H1 (cell line): ENCODE measurements around the gene MYO15A.

Experiments used
- CBX8 ChIP-seq: fragments of 300-800, 300-1000 bp; sonication (generic); IDR thresholded peaks from 2 replicates; pipeline ENCODE4 v1.7.1; 2016; ENCODE audit warnings: low read depth, low read length, borderline replicate concordance
- CTBP2 ChIP-seq: IDR thresholded peaks from 2 replicates; pipeline ENCODE4 v1.7.0; 2011; ENCODE audit warnings: borderline replicate concordance, mild to moderate bottlenecking, moderate library complexity, mixed read lengths, low read length; ENCODE audit not compliant: insufficient read depth, insufficient read length
- EP300 ChIP-seq, 2 experiments: IDR thresholded peaks; 1 replicate in 1 of 2; 2 replicates in 1 of 2; pipeline ENCODE4 v1.6.1; 2011 to 2012; ENCODE audit warnings: low read depth in 2 of 2, low read length in 2 of 2, mild to moderate bottlenecking in 2 of 2, borderline replicate concordance in 1 of 2, inconsistent platforms in 1 of 2, moderate library complexity in 1 of 2
- EZH2 ChIP-seq: fragments of 200-600 bp; sonication (generic); IDR thresholded peaks from 2 replicates; pipeline ENCODE4 v1.7.1; 2012; ENCODE audit warnings: low read depth, mild to moderate bottlenecking, moderate library complexity, low read length, inconsistent platforms; ENCODE audit not compliant: severe bottlenecking
- FOSL1 ChIP-seq: IDR thresholded peaks from 2 replicates; pipeline ENCODE4 v1.6.1; 2011; ENCODE audit warnings: mild to moderate bottlenecking, low read depth, low read length, moderate library complexity; ENCODE audit not compliant: insufficient read depth
- NRF1 ChIP-seq: IDR thresholded peaks from 2 replicates; pipeline ENCODE4 v1.6.1; 2011; ENCODE audit warnings: mild to moderate bottlenecking, low read depth, low read length, improper control_type of control experiment
- POLR2A ChIP-seq, 2 experiments: IDR thresholded peaks; 1 replicate in 1 of 2; 2 replicates in 1 of 2; pipeline ENCODE4 v1.6.1; 2011; ENCODE audit warnings: low read depth in 2 of 2, low read length in 2 of 2, mild to moderate bottlenecking in 2 of 2; ENCODE audit errors: control extremely low read depth in 1 of 2
- RNF2 ChIP-seq: fragments of 200-900, 300-1000 bp; sonication (generic); IDR thresholded peaks from 2 replicates; pipeline ENCODE4 v1.7.1; 2016; ENCODE audit warnings: borderline replicate concordance, low read depth, mild to moderate bottlenecking, antibody characterized with exemption, low read length; ENCODE audit not compliant: poor library complexity, severe bottlenecking; ENCODE audit errors: missing control alignments
- TAF1 ChIP-seq: IDR thresholded peaks from 2 replicates; pipeline ENCODE4 v1.6.1; 2011; ENCODE audit warnings: mild to moderate bottlenecking, low read depth, low read length
- TF ChIP-seq, protein P1 (sequence below), 3 experiments: IDR thresholded peaks; 1 replicate in 2 of 3; 2 replicates in 1 of 3; pipeline versions ENCODE4 v1.5.1 to v1.6.1; 2011; ENCODE audit warnings: low read length in 3 of 3, mild to moderate bottlenecking in 3 of 3, inconsistent platforms in 2 of 3, low read depth in 1 of 3, moderate library complexity in 1 of 3; ENCODE audit not compliant: insufficient read depth in 1 of 3; ENCODE audit errors: control extremely low read depth in 1 of 3
- TF ChIP-seq, protein P2 (sequence below): IDR thresholded peaks from 2 replicates; pipeline ENCODE4 v1.6.1; 2011; ENCODE audit warnings: low read depth, mild to moderate bottlenecking, low read length; ENCODE audit not compliant: insufficient read depth

DNA sequence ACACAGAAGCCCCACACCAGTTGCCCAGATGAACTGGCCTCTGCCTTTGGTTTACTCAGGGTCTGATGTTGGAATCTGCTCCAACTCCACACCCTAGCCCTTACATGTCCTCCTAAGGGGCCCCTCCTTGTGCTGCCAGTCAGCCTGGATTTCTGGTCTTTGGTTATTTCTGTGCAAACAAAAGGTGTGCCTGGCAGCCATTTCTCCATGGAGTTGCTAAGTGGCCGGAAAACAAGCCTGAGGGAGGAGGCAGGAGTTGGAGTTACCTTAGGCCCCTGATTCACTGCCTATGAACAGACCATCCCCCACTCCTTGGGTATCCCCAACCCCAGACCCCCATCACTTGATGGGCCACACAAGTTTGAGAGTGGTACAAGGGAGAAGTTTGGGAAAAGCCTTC is 70.6 kb downstream of the MYO15A start:
- TF ChIP-seq, protein P1, sequence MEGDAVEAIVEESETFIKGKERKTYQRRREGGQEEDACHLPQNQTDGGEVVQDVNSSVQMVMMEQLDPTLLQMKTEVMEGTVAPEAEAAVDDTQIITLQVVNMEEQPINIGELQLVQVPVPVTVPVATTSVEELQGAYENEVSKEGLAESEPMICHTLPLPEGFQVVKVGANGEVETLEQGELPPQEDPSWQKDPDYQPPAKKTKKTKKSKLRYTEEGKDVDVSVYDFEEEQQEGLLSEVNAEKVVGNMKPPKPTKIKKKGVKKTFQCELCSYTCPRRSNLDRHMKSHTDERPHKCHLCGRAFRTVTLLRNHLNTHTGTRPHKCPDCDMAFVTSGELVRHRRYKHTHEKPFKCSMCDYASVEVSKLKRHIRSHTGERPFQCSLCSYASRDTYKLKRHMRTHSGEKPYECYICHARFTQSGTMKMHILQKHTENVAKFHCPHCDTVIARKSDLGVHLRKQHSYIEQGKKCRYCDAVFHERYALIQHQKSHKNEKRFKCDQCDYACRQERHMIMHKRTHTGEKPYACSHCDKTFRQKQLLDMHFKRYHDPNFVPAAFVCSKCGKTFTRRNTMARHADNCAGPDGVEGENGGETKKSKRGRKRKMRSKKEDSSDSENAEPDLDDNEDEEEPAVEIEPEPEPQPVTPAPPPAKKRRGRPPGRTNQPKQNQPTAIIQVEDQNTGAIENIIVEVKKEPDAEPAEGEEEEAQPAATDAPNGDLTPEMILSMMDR (IDR thresholded peaks at IDR 0.05; ENCODE audit: control extremely low read depth in 1 of 3, insufficient read depth in 1 of 3, low read depth in 1 of 3, low read length in 3 of 3): no peak
- TF ChIP-seq, protein P2, sequence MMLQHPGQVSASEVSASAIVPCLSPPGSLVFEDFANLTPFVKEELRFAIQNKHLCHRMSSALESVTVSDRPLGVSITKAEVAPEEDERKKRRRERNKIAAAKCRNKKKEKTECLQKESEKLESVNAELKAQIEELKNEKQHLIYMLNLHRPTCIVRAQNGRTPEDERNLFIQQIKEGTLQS: no peak
- TF ChIP-seq FOSL1: no peak
- no peak for TF ChIP-seq EZH2
- TF ChIP-seq RNF2: no peak
- TF ChIP-seq POLR2A (IDR thresholded peaks at IDR 0.05; ENCODE audit: control extremely low read depth in 1 of 2, low read depth in 2 of 2, low read length in 2 of 2): no peak
- no peak for TF ChIP-seq TAF1
- no peak for TF ChIP-seq EP300 (IDR thresholded peaks at IDR 0.05; ENCODE audit: borderline replicate concordance in 1 of 2, low read depth in 2 of 2, low read length in 2 of 2)
- TF ChIP-seq NRF1: no peak
- no peak for TF ChIP-seq CTBP2
- TF ChIP-seq CBX8: no peak
